Cardiac fibroblast (primary cell): ENCODE data around the gene REC8.
A peak's percentile ranks its signal among the peaks of the same experiment; 100 is the strongest.
"Not testable (repeated sequence)": the region's sequence is repeated elsewhere in the genome, so short reads cannot be mapped to it uniquely, and the experiment has no call there.

ENCODE experiments used
- DNase-seq, 2 donors: peaks; one replicate each; pipeline versions ENCODE4 v3.0.0 to v3.0.0-alpha.2; 2010; ENCODE audit warnings: low read depth in 2 of 2
- H3K4me3 ChIP-seq, 2 donors: replicated peaks in 1 of 2; 1 replicate in 1 of 2; 2 replicates in 1 of 2; pipeline ENCODE4 v1.5.1; 2011; ENCODE audit warnings: low read depth in 2 of 2, low read length in 2 of 2, mild to moderate bottlenecking in 2 of 2, moderate library complexity in 1 of 2
- CTCF ChIP-seq: IDR thresholded peaks from one replicate; pipeline ENCODE4 v1.5.1; 2011; ENCODE audit warnings: low read depth, mild to moderate bottlenecking, low read length, inconsistent platforms

The REC8 gene

GRCh38 chr14:24194873-24195185 is 22.9 kb downstream of the REC8 start:
- H3K4me3 ChIP-seq = peak overlapping the region; percentile 84 to 93
- no peak for TF ChIP-seq CTCF
- no peak for DNase-seq

GRCh38 chr14:24195186-24196070 is 23.5 kb downstream of the REC8 start, which contains the start of gene TM9SF1:
TSS of gene TM9SF1 (minus strand) at chr14:24195441. CDS start at chr14:24195019, 422 bp downstream.
- peak within 1 kb of the TSS; percentile 84 to 93 for H3K4me3 ChIP-seq
- peak; percentile 89 to 92 for DNase-seq
- TF ChIP-seq CTCF = no peak

GRCh38 chr14:24196071-24197055 is 24.5 kb downstream of the REC8 start:
- TF ChIP-seq CTCF = no peak
- H3K4me3 ChIP-seq = peak overlapping the region; percentile 84 to 93
- peak; percentile 27 to 35 for DNase-seq

- no peak overlapping the region for H3K4me3 ChIP-seq
- no peak for TF ChIP-seq CTCF
- no peak for DNase-seq
These were observed 25.2 kb downstream of the REC8 start for GRCh38 chr14:24197056-24197450.

- no peak for TF ChIP-seq CTCF
- DNase-seq = no peak
- H3K4me3 ChIP-seq = no peak overlapping the region
These were observed 27.1 kb downstream of the REC8 start for GRCh38 chr14:24198814-24199524.

GRCh38 chr14:24202538-24202937 is 30.7 kb downstream of the REC8 start:
- DNase-seq, H3K4me3 ChIP-seq: not testable (repeated sequence)

GRCh38 chr14:24203249-24203886 is 31.5 kb downstream of the REC8 start:
- DNase-seq, H3K4me3 ChIP-seq: not testable (repeated sequence)
